Hematopoietic multipotent progenitor cell treated with erythropoietin and hydrocortisone succinate and interleukin-3 and kit ligand, for 15 days (in vitro differentiated cells): ENCODE data around the gene CCDC180.
"Not testable (repeated sequence)": the region's sequence is repeated elsewhere in the genome, so short reads cannot be mapped to it uniquely, and the experiment has no call there.

Experiments used
- DNase-seq: peaks from one replicate; pipeline ENCODE4 v3.0.0-alpha.2; 2015; ENCODE audit warnings: low spot score

The CCDC180 gene

DNA sequence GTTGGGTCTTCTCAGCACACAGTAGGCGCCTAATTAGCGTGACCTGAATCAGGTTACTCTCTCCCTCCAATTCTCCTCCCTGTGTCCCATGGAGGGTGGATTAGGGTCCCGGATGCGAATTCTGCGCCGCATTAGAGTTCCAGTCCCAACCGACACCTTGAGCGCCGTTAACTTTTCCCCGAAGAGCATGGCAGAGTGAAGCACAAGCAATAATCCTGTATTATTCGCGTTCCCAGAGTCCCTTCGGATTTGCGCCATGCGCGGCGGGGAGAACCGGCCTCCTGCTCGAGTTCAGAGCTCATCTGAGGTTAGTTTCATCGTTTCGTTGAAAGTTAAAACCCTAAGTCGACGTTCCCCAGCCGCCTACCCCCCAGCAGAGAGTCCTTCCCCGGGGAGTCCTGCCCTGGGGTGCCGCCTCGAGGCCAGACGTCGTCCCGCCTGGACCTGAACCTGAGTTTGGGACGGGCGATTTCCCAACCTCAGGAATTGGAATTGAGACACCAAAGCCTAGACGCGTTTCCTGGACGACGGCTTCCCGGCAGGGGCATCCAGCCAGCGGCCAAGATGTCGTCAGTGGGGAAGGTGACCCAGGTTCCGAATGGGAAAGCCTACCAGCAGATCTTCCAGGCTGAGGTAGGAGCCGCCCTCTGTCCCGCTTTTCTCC lies at the start of gene CCDC180:
TSS of gene CCDC180 (plus strand) at position 160 of the 664 bp plus-strand sequence. CDS start at position 565, 405 bp downstream.
- no peak for DNase-seq

DNA sequence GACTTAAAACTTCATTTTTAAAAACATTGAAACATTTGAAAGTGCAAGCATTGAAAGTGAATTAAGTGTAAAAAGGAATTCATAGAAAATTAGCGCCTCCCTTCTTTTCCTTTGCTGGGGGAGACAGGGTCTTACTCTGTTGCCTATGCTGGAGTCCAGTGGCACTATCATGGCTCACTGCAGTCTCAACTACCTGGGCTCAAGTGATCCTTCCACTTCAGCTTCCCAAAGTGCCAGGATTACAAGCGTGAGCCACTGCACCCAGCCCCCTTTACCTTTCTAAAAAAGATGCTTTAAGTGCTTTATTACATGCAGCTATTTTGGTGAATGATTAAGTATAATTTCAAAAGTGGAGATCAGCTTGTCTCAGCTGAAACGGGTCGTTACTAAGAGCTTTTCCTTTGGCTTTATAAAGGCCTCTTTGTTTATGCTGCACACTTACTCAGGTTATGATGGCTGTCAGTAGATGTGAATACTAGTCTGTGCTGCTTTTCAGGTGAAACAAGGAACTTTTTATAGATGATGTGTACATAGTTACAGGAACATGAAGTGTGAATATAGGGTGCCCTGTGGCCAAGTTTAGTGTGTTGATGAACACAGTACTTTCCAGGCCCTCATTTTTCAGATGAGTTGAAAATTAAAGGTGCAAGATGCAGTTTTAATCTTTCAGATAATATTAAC lies 47.5 kb upstream of the CCDC180 start:
- DNase-seq = not testable (repeated sequence)

DNA sequence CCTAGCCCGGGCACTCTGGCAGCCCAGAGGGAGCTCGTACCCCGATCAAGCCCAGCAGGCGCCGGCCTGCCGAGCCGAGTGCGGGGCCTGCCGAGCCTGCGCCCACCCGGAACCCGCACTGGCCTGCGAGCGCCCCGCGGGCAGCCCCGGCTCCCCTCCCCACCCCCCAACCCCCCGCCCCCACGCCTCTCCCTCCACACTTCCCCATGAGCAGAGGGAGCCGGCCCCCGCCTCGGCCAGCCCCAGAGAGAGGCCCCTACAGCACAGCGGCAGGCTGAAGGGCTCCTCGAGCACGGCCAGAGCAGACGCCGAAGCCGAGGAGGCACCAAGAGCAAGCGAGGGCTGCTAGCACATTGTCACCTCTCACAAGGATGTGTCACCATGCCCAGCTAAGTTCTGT lies 36.2 kb upstream of the CCDC180 start:
- DNase-seq = no peak

DNA sequence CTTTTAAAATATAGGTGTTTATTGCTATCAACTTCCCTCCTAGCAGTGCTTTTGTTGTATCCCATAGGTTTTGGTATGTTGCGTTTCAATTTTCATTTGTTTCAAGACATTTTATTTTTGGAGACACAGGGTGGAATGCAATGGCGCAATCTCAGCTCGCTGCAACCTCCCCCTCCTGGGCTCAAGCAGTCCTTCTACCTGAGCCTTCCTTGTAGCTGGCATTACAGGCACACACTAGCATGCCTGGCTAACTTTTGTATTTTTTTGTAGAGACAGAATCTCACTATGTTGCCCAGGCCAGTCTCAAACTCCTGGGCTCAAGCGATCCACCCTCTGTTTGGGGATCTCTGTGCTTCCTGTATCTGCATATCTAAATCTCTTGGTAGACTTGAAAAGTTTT lies 35.4 kb upstream of the CCDC180 start:
- no peak for DNase-seq

DNA sequence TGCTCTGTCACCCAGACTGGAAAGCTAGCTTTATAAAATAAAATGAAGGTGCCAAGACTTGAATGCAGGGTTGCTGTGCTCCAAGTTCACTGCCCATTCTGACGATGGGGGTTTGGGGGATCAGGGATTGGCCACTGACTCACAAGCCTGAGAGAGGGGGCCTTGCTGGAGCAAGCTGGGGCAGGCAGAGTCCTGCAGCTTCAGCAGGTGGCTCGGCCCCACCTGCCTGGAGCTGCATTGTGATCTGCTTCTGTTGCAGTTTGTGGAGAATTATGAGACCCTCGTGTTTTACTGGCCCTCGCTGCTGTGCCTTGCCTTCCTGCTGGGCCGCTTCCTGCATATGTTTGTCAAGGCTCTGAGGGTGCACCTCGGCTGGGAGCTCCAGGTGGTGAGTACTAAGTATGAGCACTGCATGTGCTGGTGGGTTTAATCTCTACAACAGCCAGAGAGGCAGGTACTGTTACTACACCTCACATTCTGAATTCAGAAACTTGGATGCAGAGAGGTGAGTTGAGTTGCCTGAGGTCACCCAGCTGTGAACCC lies 31.1 kb upstream of the CCDC180 start:
- DNase-seq = no peak

DNA sequence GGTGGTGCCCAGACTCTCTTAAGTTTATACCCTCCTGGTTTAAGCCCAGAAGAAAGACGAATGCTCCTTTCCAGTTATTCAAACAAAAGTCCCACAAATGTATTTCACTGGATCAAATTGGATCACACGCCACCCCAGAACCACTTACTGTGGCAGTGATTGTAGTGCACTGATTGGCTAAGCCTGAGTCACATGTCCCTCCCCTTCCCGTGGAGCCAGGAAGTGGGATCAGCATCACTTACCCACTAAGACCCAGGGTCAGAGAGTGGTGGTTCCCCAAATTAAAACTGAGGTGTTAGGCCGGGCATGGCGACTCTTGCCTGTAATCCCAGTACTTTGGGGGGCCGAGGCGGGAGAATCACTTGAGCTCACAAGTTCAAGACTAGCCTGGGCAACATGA lies 29.5 kb upstream of the CCDC180 start:
- DNase-seq = no peak

DNA sequence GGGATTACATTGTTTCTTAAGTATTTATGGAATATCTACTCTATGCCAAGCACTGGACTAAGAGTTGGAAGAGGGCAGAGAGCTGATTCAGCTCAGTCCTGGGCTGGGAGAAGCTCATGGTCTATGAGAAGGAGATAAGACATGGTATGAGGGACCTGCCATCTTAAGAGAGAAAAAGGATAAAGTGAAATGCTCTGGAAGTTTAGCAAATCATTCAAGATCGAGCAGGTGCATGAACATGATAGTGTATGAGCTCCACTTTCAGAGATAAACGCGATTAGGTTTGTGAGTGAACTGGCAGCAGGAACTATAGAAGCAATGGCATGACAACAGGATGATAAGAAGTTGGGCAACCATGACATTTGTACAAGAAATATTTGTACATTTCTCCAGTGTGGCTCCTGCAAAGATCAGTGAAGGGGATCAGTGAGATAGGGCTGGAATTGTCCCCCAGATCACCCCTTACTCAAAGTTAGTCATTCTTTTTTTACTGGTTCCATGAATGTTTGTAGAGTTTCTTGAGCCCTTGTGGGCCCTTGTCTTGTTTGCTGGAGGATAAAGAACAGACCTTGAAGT lies 26.6 kb upstream of the CCDC180 start:
- DNase-seq = peak; percentile 5

DNA sequence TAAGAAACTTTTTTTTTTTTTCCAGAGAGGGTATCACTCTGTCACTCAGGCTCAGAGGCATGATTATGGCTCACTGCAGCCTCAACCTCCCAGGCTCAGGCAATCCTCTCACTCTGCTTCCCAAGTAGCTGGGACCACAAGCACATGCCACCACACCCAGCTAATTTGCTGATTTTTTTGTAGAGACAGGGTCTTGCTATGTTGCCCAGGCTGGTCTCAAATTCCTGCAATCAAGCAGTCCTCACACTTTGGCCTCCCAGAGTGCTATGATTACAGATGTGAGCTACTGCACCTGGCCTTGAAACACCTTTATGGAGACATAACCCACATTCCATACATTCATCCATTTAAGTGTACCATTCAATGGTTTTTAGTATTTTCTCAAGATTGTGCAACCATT lies 23.7 kb upstream of the CCDC180 start:
- DNase-seq = no peak

DNA sequence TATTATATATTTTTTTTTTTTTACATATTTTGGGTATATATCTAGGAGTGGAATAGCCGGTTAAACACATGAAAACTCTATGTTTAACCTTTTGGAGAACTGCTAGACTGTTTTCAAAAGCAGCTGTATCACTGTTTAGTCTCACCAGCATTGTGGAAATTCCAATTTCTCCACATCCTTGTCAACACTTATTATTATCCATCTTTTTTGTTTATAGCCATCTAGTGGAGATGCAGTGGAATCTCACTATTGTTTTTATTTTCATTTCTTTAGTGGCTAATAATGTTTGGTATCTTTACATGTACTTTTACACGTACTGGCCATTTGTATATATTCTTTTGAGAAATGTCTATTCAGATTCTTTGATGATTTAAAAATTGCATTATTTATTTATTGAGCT lies 22.7 kb upstream of the CCDC180 start:
- no peak for DNase-seq

DNA sequence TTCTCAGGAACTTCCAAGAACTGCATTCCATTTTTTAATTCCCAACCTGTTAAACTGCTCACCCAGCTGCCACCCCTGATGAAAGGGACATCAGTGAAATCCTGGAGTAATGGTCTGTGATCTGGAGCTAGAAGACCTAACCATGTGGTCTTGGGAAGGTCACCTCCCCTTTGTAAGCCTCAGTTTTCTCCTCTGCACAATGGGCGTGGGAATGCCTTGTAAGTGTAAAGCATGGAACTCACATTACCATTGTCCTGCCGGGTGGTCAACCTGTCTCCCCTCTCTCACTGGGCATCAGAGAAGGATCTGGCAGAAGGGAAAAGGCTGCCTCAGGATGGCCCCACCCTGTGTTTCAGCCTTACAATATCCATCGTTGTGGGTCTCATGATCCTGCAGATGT lies 15.3 kb upstream of the CCDC180 start:
- DNase-seq = no peak

DNA sequence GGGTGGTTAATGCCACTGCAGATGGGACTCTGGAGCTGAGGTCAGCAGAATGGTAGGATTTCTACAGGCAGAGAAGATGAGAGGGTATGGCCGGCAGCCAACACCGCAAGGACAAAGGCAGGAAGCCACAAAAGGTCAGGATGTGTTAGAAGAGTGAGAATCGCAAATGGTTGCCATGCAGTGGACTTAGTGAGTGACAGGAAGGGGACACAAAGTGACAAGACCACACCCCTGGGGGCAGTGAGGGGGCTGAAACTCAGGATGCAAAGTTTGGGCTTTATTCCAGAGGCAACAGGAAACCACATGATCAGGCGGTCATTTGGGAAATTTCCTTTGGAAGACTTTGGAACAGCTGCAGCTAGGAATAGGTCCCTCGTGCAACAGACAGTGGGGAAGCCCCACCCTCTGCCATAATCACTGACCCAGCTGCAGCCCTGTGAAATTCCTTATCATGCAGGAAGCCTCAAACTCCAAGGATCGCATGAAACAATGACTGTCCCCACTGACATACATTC lies 14.2 kb upstream of the CCDC180 start:
- DNase-seq = no peak

DNA sequence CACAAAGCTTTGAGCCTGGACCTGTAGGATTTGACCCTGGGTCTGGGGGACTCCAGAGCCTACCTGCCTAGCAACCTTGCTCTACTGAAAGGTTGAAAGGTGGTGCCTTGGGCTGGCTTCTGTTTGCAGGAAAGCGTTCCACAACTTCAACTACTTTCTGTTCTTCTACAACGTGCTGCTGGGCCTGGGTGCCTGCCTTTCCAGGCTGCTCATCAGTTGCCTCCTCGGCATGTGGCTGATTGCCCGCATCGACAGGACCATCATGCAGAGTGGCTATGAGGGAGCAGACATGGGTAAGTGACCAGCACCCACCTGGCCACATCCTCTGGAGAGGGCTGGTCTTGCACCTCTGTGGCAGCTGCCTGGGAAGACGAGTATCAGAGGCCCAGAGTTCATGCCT lies 13.6 kb upstream of the CCDC180 start:
- DNase-seq = no peak

DNA sequence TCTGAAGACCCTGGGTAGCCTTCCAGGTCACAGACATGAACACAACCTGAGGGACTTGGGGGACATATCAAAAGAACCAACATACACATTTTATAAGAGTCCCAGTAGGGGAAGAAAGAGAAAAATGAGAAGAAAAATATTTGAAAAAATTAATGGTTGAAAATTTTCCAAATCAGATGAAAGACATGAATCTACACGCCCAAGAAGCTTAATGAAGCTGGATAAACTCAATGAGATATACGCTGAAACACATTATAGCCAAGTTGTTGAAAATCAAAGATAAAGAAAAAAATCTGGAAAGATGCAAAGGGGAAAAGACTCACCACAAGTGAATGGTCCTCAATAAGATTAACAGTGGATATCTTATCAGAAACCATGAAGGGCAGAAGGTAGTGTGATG lies 9.6 kb upstream of the CCDC180 start:
- DNase-seq = no peak

DNA sequence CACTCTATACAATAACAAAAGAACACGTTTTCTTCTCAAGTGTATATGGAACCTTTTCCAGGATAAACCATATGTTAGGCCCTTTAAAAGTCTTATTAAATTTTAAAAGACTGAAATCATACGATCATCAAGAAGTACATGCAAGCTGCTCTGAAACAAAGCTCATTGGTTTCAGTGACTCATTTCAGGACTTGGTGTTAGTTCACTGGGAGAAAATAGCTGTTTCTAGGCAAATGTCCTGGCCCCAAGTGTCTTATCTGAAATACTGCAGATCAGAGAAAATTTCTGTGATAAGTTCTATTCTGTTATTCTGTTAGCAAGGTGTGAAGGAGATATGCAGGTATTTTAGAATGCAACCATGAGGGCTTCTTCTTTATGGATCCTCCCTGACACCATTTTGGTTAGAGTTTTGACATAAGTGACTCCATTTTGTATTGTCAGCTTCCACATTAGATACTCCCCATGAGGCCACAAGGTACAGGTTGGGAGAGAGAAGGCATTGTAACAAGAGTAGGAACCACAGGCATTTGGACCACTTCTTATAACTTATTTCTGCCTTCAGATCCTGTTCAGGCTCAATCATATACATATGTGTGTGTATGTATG lies 7.5 kb upstream of the CCDC180 start:
- no peak for DNase-seq

DNA sequence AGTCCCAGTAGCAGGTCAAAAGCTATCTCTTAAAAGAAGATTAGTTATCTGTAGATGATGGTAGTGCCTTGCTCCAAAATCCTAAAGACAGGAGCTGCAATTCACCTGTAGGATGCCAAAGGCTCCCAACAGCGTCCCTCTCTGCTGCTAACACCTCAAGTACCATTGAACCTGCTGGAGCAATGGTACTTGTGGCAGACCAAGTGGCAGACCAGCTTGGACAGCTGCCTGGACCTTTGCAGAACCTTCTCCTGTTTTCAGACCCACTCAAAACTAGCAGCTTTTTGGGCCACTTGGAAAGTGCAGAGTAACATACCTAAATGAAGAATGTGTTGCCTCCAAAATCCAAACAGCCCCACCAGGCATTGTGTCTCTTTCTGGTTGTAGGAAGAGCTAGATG lies 6.9 kb upstream of the CCDC180 start:
- DNase-seq = no peak

DNA sequence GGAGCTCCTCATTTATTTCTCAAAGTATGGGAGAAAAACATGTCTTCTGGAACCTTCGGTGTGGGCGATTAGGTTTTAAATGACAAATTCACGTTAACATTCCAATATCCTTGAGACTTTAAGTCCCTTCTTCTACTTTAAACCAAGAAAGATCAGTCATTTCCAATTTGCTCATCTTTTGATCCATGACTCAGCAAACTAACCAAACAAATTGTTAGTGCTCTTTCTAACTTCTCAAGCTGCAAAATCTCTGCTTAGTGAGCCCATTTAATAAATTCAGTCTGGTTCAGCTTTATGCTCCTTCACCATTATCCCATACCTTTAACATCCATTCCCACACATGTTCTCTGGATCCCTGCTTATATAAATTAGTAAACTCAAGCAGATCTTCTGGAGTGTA lies 5.5 kb upstream of the CCDC180 start:
- no peak for DNase-seq

DNA sequence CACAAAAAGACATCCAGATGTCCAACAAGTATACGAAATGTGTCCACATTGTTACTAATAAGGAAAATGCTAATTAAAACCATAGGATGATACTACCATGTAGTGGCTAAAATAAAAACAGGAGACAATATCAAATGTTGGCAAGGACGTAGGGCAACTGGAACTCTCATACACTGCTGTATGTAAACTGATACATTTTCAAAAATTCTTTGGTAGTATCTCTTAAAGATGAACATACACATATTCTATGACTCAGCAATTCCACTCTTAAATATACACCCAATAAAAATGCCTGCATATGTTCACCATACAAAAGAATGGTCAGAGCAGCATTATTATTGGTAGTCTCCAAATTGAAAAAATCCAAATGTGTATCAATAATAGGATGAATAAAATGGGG lies 2.9 kb upstream of the CCDC180 start:
- no peak for DNase-seq

DNA sequence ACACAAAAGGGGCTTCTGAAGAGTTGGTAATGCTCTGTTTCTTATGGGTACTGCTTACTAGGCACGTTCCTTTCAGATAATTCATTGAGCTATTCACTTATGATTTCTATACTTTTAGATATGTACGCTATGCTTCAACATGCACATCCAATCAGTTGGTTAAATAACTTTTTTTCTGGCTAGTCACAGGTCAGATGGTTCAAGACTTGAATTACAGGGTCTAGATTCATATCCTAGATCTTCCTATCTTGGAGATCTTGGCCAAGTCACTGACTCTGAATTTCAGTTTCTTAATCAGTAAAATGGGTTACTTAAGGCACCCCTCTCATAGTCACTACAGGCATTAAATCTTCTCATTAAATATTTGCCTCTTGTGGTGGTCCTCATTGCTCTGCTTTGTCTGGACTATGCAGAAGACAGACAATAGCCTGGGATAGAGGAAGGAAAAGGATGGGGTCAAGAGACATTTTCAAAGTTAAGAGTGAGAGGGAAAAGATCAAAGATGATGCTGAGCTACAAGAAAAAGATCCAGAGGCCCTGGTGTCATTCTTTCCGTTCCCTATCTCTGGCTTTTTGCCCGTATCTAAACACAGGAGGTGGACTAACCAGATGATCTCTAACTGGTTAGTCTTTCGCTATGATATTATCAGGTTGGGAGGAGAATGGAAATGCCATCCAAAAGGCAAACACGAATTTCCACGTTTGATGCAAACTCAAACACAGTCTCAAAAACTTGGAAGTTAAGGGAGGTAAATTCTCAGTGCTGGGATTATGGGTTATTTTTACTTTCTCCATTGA lies 1.8 kb upstream of the CCDC180 start:
- DNase-seq = no peak

DNA sequence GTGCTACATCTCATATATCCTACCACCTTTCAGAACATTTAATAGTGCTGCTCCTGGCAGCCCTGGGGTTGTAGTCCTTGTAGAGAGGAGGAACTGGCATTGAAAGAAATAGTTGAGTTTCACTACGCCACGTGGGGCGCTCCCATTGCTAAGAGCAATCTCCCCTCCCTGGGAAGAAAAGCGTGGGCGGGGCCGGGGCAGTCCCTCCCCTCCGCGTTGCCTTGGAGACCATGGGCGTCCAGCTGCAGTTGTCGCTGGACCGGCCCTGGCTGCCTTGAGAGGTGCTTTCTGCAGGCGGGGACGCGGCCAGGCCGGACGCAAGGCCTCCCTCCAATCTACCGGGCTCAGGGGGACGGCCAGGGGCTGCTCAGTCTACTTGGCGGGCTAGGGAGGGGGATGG lies 368 bp upstream of the CCDC180 start:
- peak; percentile 7 for DNase-seq

DNA sequence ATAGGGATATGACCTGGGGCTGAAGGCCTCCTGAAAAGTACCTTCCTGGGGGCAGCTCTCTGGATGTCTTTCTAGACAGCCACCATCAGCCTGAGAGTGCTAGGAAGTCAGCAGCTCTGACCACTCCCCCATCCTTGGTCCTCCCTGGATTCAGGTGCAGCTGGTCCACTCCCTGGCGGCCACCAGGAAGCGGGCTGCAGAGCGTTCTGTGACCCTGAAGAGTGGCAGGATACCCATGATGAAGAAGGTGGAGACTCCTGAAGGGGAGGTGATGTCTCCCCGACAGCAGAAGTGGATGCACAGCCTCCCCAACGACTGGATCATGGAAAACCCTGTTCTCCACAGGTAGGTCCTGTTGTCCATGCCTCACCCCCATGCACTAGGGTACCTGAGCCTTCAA lies 1.8 kb downstream of the CCDC180 start:
- no peak for DNase-seq

DNA sequence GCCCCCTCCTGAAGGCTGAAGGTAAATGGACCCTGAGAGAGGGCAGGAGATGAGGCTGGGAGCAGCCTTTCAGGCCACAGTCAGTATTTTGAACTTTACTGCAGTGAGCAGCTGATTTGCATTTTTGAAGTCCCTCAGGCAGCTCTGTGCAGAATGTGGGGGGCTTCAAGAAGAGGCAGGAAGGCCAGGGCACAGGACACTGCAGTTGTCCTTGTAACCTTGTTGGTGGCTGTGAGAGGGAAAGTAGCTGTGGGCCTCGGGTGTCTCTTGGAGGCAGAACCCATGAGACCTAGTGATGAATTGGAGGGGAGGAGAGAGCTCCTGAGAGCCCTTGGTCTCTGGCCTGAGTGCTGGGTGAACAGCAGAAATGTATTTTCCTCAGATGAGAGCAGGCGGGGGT lies 2.6 kb downstream of the CCDC180 start:
- no peak for DNase-seq

DNA sequence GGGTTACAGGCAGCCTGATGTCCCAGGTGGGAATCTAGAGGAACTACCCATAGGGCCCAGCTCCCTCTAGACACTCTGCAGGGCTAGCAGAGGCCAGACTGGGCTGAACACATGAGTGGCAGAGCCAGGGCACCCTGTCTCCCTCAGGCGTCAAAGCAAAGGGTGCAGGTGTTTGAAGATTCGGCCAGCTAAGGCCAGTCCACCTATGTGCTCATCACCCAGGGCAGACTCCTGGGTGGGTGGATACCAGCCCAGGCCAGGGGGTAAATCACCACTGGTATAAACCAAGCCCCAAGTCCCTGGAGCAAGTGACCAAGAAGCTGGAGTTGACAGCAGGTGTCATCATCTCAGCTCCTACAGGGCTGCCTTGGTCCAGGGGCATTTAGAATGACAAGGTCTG lies 3.4 kb downstream of the CCDC180 start:
- no peak for DNase-seq
